HCT116 (cell line): ENCODE data around the gene CDH23. TPM values are rescaled to one million over a fixed set of nuclear protein-coding genes. Genes with fewer than 3 reads are reported as not detected.

Source experiments
- ATAC-seq: fragments of 200-7000 bp; cut with Tn5 transposase; 2 replicates; pipeline ENCODE4 v1.9.1; 2020; ENCODE audit warnings: mild to moderate bottlenecking, moderate library complexity
- BruUV-seq: library from RNA; stranded (reverse); fragments of 400-500 nt; replicated peaks from 2 replicates; lab custom pipeline; 2021; lab: Mats Ljungman, UMichigan
- CTCF ChIA-PET: fragments of 300-600 bp; sonication (Branson Sonifier 250); formaldehyde crosslinking; loops from one replicate; lab custom pipeline; 2021; ENCODE audit warnings: antibody characterized with exemption; lab: Charles Lee
- POLR2A ChIA-PET: fragments of 300-600, 350-600 bp; sonication (Branson Sonifier 250); formaldehyde crosslinking; loops from one replicate; lab custom pipeline; 2021; ENCODE audit warnings: antibody characterized with exemption; lab: Charles Lee
- RAD21 ChIA-PET, 2 experiments: fragments of 300-600 bp; sonication (Branson Sonifier 250); formaldehyde crosslinking; loops; one replicate each; lab custom pipeline; 2023; ENCODE audit warnings: low total read pairs in 2 of 2; ENCODE audit not compliant: uncharacterized antibody in 2 of 2, unreplicated experiment in 2 of 2, low non-redundant PET in 1 of 2; lab: Charles Lee
- DNase-seq: peaks from one replicate; pipeline ENCODE4 v3.0.0-alpha.2; 2010; ENCODE audit warnings: low read depth, low spot score
- H2AFZ ChIP-seq: fragments of 200-600 bp; shearing (Covaris generic), sonication (generic); 2 replicates; pipeline ENCODE4 v1.6.1; 2017; ENCODE audit warnings: low read depth, mixed run types, mixed read lengths, antibody characterized with exemption, low read length; ENCODE audit not compliant: poor library complexity, severe bottlenecking
- H3K27ac ChIP-seq: 2 replicates; pipeline ENCODE4 v1.5.1; 2012; ENCODE audit warnings: low read depth, low read length
- H3K27me3 ChIP-seq: fragments of 200-600 bp; sonication (generic); 2 replicates; pipeline ENCODE4 v1.6.1; 2016; ENCODE audit warnings: mixed run types, low read length, mixed read lengths; ENCODE audit not compliant: insufficient read depth
- H3K36me3 ChIP-seq, 2 experiments: fragments of 200-500 bp in 1 of 2; fragments of 200-600 bp in 1 of 2; sonication (Bioruptor generic) in 1 of 2; sonication (generic) in 1 of 2; 2 replicates each; pipeline versions ENCODE4 v1.5.1 to v1.6.1; 2014 to 2016; ENCODE audit warnings: low read length in 2 of 2, inconsistent platforms in 1 of 2, mixed read lengths in 1 of 2, mixed run types in 1 of 2; ENCODE audit not compliant: insufficient read depth in 2 of 2, control insufficient read depth in 1 of 2
- H3K4me1 ChIP-seq, 2 experiments: fragments of 200-600 bp in 1 of 2; sonication (generic) in 1 of 2; 2 replicates each; pipeline versions ENCODE4 v1.5.1 to v1.6.1; 2012 to 2017; ENCODE audit warnings: low read length in 2 of 2, inconsistent platforms in 1 of 2, mild to moderate bottlenecking in 1 of 2, mixed read lengths in 1 of 2, mixed run types in 1 of 2, moderate library complexity in 1 of 2; ENCODE audit not compliant: insufficient read depth in 2 of 2, control insufficient read depth in 1 of 2
- H3K4me2 ChIP-seq: fragments of 200-600 bp; sonication (generic); 2 replicates; pipeline ENCODE4 v1.6.1; 2017; ENCODE audit warnings: mixed run types, low read length, mixed read lengths
- H3K4me3 ChIP-seq, 2 experiments: fragments of 200-600 bp in 1 of 2; sonication (generic) in 1 of 2; replicated peaks in 1 of 2; 2 replicates each; pipeline ENCODE4 v1.5.1; 2011 to 2016; ENCODE audit warnings: low read length in 2 of 2, control low read depth in 1 of 2, low read depth in 1 of 2, mild to moderate bottlenecking in 1 of 2, mixed read lengths in 1 of 2, mixed run types in 1 of 2
- H3K79me2 ChIP-seq: fragments of 200-600 bp; sonication (generic); 2 replicates; pipeline ENCODE4 v1.6.1; 2017; ENCODE audit warnings: mild to moderate bottlenecking, mixed run types, low read length, moderate library complexity, mixed read lengths; ENCODE audit not compliant: insufficient read depth
- H3K9ac ChIP-seq: fragments of 200-600 bp; sonication (generic); 2 replicates; pipeline ENCODE4 v1.6.1; 2016; ENCODE audit warnings: low read length, mixed read lengths
- H3K9me2 ChIP-seq: fragments of 200-600 bp; sonication (generic), shearing (Covaris generic); 2 replicates; pipeline ENCODE4 v1.6.1; 2017; ENCODE audit warnings: mixed run types, mild to moderate bottlenecking, moderate library complexity; ENCODE audit not compliant: insufficient read depth
- H3K9me3 ChIP-seq, 2 experiments: fragments of 200-500 bp in 1 of 2; fragments of 200-600 bp in 1 of 2; sonication (Bioruptor generic) in 1 of 2; sonication (generic) in 1 of 2; 2 replicates each; pipeline ENCODE4 v1.6.1; 2014 to 2017; ENCODE audit warnings: low read length in 2 of 2, mixed read lengths in 2 of 2, inconsistent platforms in 1 of 2, low read depth in 1 of 2, mild to moderate bottlenecking in 1 of 2, mixed run types in 1 of 2, moderate library complexity in 1 of 2; ENCODE audit not compliant: control insufficient read depth in 1 of 2, insufficient read depth in 1 of 2
- H4K20me1 ChIP-seq: fragments of 200-600 bp; sonication (generic), shearing (Covaris generic); 2 replicates; pipeline ENCODE4 v1.6.1; 2017; ENCODE audit warnings: mixed run types, mild to moderate bottlenecking, moderate library complexity; ENCODE audit not compliant: insufficient read depth
- ATF3 ChIP-seq: IDR thresholded peaks from 2 replicates; pipeline ENCODE4 v1.6.1; 2012
- EZH2 ChIP-seq: fragments of 200-600 bp; sonication (generic); IDR thresholded peaks from 2 replicates; pipeline ENCODE4 v1.6.1; 2017; ENCODE audit warnings: antibody characterized with exemption, mixed run types
- FOSL1 ChIP-seq: IDR thresholded peaks from 2 replicates; pipeline ENCODE4 v1.6.1; 2012; ENCODE audit warnings: low read depth
- JUND ChIP-seq: IDR thresholded peaks from 2 replicates; pipeline ENCODE4 v1.6.1; 2012
- MAX ChIP-seq: IDR thresholded peaks from 2 replicates; pipeline ENCODE4 v1.6.1; 2012
- POLR2A ChIP-seq: IDR thresholded peaks from 2 replicates; pipeline ENCODE4 v1.7.0; 2011; ENCODE audit warnings: borderline replicate concordance; ENCODE audit not compliant: insufficient read depth, insufficient read length; ENCODE audit errors: extremely low read depth
- YY1 ChIP-seq: IDR thresholded peaks from 2 replicates; pipeline ENCODE4 v1.6.1; 2011; ENCODE audit warnings: low read length, low read depth, moderate library complexity, mild to moderate bottlenecking; ENCODE audit not compliant: insufficient replicate concordance; ENCODE audit errors: extremely low read depth
- ZFX ChIP-seq: fragments of 450-650 bp; IDR thresholded peaks from 2 replicates; pipeline ENCODE4 v1.6.1; 2017
- ZNF274 ChIP-seq: fragments of 200-500 bp; sonication (Bioruptor generic); IDR thresholded peaks from 2 replicates; pipeline ENCODE4 v1.6.1; 2014; ENCODE audit warnings: mild to moderate bottlenecking, low read depth, low read length, inconsistent platforms
- intact Hi-C: fragments of 100-400 bp; cut with micrococcal nuclease; formaldehyde crosslinking; loops from 2 replicates; pipeline ENCODE4 v1.10.0; 2022
- total RNA-seq: library from RNA; stranded (reverse); gene quantifications from one replicate; pipeline ENCODE4 v1.2.1, GENCODE V29; 2021; ENCODE audit not compliant: unreplicated experiment
- TF ChIP-seq, protein P1 (sequence below), 3 experiments: fragments of 200-600 bp in 1 of 3; sonication (generic) in 1 of 3; IDR thresholded peaks in 2 of 3; conservative IDR thresholded peaks in 1 of 3; 2 replicates each; pipeline ENCODE4 v1.5.1; 2012 to 2017; ENCODE audit warnings: low read depth in 2 of 3, low read length in 2 of 3, antibody characterized with exemption in 1 of 3, borderline replicate concordance in 1 of 3, control low read depth in 1 of 3, mild to moderate bottlenecking in 1 of 3, mixed read lengths in 1 of 3, mixed run types in 1 of 3, moderate library complexity in 1 of 3; ENCODE audit not compliant: insufficient read depth in 1 of 3

The CDH23 gene
- total RNA-seq, 1 experiment from 2014 or later, result not detected

GRCh38 chr10:71618598-71618997, 221.9 kb downstream of the CDH23 start:
- TF ChIP-seq POLR2A, result no peak
- no peak for TF ChIP-seq ZFX
- TF ChIP-seq, protein P1, sequence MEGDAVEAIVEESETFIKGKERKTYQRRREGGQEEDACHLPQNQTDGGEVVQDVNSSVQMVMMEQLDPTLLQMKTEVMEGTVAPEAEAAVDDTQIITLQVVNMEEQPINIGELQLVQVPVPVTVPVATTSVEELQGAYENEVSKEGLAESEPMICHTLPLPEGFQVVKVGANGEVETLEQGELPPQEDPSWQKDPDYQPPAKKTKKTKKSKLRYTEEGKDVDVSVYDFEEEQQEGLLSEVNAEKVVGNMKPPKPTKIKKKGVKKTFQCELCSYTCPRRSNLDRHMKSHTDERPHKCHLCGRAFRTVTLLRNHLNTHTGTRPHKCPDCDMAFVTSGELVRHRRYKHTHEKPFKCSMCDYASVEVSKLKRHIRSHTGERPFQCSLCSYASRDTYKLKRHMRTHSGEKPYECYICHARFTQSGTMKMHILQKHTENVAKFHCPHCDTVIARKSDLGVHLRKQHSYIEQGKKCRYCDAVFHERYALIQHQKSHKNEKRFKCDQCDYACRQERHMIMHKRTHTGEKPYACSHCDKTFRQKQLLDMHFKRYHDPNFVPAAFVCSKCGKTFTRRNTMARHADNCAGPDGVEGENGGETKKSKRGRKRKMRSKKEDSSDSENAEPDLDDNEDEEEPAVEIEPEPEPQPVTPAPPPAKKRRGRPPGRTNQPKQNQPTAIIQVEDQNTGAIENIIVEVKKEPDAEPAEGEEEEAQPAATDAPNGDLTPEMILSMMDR (IDR thresholded peaks at IDR 0.05 in 2 of 3, conservative IDR thresholded peaks at IDR 0.05 in 1 of 3; ENCODE audit: borderline replicate concordance in 1 of 3, insufficient read depth in 1 of 3, low read depth in 2 of 3, low read length in 2 of 3), result no peak
- TF ChIP-seq MAX, result no peak
- TF ChIP-seq EZH2, result no peak
- TF ChIP-seq FOSL1, result no peak
- TF ChIP-seq JUND, result no peak
- TF ChIP-seq YY1, result no peak
- TF ChIP-seq ZNF274, result no peak
- no peak for TF ChIP-seq ATF3
- intact Hi-C loops, result no loop called here
- Histone ChIP-seq H3K27ac (no peak overlapping the region), H4K20me1 (no peaks in the 10 kb centered on the region), H3K9ac (no peak overlapping the region), H3K4me1 (peaks cover 20 to 33% of the 10 kb centered on the region in 2 experiments), H3K79me2 (no peaks in the 10 kb centered on the region), H2AFZ (no peak overlapping the region), H3K27me3 (no peaks in the 10 kb centered on the region), H3K36me3 (no peaks in the 10 kb centered on the region), H3K9me3 (no peaks in the 10 kb centered on the region), H3K9me2 (no peaks in the 10 kb centered on the region), H3K4me2 (no peak overlapping the region), H3K4me3 (no peak overlapping the region)
- BruUV-seq, result no TSS peak
- no peak for DNase-seq
- ChIA-PET CTCF (no interaction called here), RAD21 (no interaction called here), POLR2A (no interaction called here)
- ATAC-seq, result no peak
